OCI-LY3 (cell line): ENCODE results near the gene LRPAP1.

Source experiments
- CTCF ChIP-seq: fragments of 200-600, 300-600 bp; sonication (generic); IDR thresholded peaks from 2 replicates; pipeline ENCODE4 v1.5.1; 2014; ENCODE audit warnings: antibody characterized with exemption, low read length, low read depth
- EZH2phosphoT487 ChIP-seq: fragments of 200-600 bp; shearing (Covaris generic); IDR thresholded peaks from 2 replicates; pipeline ENCODE4 v1.6.1; 2018; ENCODE audit warnings: antibody characterized with exemption, mixed run types, low read depth

DNA sequence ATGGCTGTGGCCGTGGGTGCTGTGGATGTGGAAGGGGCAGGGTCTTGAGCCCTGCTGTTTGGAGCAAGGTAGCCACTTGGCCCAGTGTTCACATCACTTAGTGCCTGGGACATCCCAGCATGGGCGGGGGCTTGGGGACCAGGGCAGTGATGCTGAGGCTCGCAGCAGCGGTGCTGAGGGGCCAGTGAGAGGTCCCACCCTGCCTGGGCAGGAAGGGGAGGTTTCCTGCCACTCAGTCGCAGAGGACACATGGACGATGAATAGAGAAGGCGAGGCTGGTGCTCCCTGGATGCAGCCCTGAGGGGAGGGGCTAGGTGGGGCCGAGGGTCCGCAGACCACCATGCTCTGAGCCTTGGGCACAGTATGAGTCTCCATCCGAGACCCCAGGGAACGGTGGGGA is 43.4 kb downstream of the LRPAP1 start:
- TF ChIP-seq EZH2phosphoT487 = no peak
- no peak for TF ChIP-seq CTCF
